A673 (cell line): ENCODE data around the gene SYNE1.

Source experiments
- EZH2 ChIP-seq: fragments of 200-600 bp; sonication (generic); IDR thresholded peaks from 2 replicates; pipeline ENCODE4 v1.6.1; 2017; ENCODE audit warnings: borderline replicate concordance, low read depth, mild to moderate bottlenecking, mixed read lengths, antibody characterized with exemption, low read length; ENCODE audit not compliant: poor library complexity, severe bottlenecking
- TF ChIP-seq, protein P1 (sequence below): fragments of 300-800, 200-600 bp; sonication (generic); conservative IDR thresholded peaks from 2 replicates; pipeline ENCODE4 v1.5.1; 2017; ENCODE audit warnings: low read depth, mild to moderate bottlenecking, antibody characterized with exemption, low read length, moderate library complexity, mixed read lengths

DNA sequence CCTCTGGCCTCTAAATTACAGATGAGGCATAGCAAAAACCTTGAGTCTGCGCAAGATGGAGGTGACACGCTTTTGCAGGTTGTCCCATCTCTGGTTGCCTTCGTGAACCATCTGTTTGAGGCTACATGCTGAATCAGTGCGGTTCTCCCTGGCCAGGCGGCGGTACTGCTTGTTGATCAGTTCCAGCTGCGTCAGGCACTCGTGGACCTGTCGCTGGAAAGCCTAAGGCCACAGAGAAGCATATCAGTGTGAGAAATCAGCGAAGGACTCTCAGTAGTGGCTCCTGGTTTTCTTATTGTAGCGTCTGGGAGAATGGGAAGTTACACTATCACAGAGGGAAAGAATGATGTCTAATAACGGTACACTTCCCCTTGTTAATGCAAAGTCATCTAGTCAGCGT, 485.2 kb downstream of the SYNE1 start:
- TF ChIP-seq EZH2 = no peak
- TF ChIP-seq, protein P1, sequence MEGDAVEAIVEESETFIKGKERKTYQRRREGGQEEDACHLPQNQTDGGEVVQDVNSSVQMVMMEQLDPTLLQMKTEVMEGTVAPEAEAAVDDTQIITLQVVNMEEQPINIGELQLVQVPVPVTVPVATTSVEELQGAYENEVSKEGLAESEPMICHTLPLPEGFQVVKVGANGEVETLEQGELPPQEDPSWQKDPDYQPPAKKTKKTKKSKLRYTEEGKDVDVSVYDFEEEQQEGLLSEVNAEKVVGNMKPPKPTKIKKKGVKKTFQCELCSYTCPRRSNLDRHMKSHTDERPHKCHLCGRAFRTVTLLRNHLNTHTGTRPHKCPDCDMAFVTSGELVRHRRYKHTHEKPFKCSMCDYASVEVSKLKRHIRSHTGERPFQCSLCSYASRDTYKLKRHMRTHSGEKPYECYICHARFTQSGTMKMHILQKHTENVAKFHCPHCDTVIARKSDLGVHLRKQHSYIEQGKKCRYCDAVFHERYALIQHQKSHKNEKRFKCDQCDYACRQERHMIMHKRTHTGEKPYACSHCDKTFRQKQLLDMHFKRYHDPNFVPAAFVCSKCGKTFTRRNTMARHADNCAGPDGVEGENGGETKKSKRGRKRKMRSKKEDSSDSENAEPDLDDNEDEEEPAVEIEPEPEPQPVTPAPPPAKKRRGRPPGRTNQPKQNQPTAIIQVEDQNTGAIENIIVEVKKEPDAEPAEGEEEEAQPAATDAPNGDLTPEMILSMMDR = no peak
